Spleen (tissue), 11 donors: ENCODE measurements around the gene WNT6. TPM values are rescaled to one million over a fixed set of nuclear protein-coding genes. Genes with fewer than 3 reads are reported as not detected.

Experiments
- DNase-seq: peaks from one replicate; pipeline ENCODE4 v3.0.0-alpha.2; 2020
- H3K27ac ChIP-seq, 8 donors: fragments of 200-600 bp; sonication (generic) in 7 of 8; 1 replicate in 4 of 8; 2 replicates in 4 of 8; pipeline versions ENCODE4 v1.5.0 to v1.8.0; 2016 to 2021; ENCODE audit warnings: inconsistent platforms in 4 of 8, mild to moderate bottlenecking in 4 of 8, moderate library complexity in 1 of 8
- H3K27me3 ChIP-seq, 7 donors: fragments of 200-600 bp; sonication (generic) in 6 of 7; replicated peaks in 1 of 7; 1 replicate in 4 of 7; 2 replicates in 3 of 7; pipeline versions ENCODE4 v1.5.0 to v1.8.0; 2016 to 2021; ENCODE audit warnings: inconsistent platforms in 3 of 7, mild to moderate bottlenecking in 1 of 7
- H3K36me3 ChIP-seq, 6 donors: fragments of 200-600 bp; sonication (generic) in 5 of 6; 1 replicate in 4 of 6; 2 replicates in 2 of 6; pipeline versions ENCODE4 v1.5.0 to v1.8.0; 2016 to 2021; ENCODE audit warnings: inconsistent platforms in 2 of 6
- H3K4me1 ChIP-seq, 6 donors: fragments of 200-600 bp; sonication (generic) in 5 of 6; 1 replicate in 3 of 6; 2 replicates in 3 of 6; pipeline versions ENCODE4 v1.5.0 to v1.8.0; 2016 to 2021; ENCODE audit warnings: inconsistent platforms in 3 of 6
- H3K4me3 ChIP-seq, 8 donors: fragments of 200-600 bp; sonication (generic) in 7 of 8; 1 replicate in 4 of 8; 2 replicates in 4 of 8; pipeline versions ENCODE4 v1.5.0 to v1.8.0; 2016 to 2021; ENCODE audit warnings: inconsistent platforms in 4 of 8, mild to moderate bottlenecking in 4 of 8, moderate library complexity in 2 of 8
- H3K9me3 ChIP-seq, 8 donors: fragments of 200-600 bp; sonication (generic) in 7 of 8; 1 replicate in 4 of 8; 2 replicates in 4 of 8; pipeline versions ENCODE4 v1.5.0 to v1.8.0; 2016 to 2021; ENCODE audit warnings: inconsistent platforms in 4 of 8
- CTCF ChIP-seq, 11 experiments: fragments of 200-600 bp in 7 of 11; fragments of 450-650 bp in 4 of 11; sonication (generic) in 4 of 11; IDR thresholded peaks in 8 of 11; conservative IDR thresholded peaks in 3 of 11; 1 replicate in 7 of 11; 2 replicates in 4 of 11; pipeline versions ENCODE4 v1.4.0 to v1.8.0; 2016 to 2021; ENCODE audit warnings: antibody characterized with exemption in 11 of 11, inconsistent platforms in 4 of 11, mild to moderate bottlenecking in 1 of 11
- POLR2A ChIP-seq, 3 donors: fragments of 450-650 bp; IDR thresholded peaks; one replicate each; pipeline ENCODE4 v1.5.1; 2017; ENCODE audit warnings: antibody characterized with exemption in 3 of 3, mild to moderate bottlenecking in 1 of 3
- POLR2AphosphoS5 ChIP-seq, 3 donors: sonication (generic); formaldehyde crosslinking; IDR thresholded peaks; one replicate each; pipeline ENCODE4 v1.5.1; 2017; ENCODE audit warnings: antibody characterized with exemption in 3 of 3
- WGBS, 5 donors: extraction: QIAGEN DNeasy Blood & Tissue Kit in 3 of 5; methylation state at CpG; one replicate each; pipeline versions ENCODE4 v1.1.5 to v1.1.7; 2013 to 2018; 5-methylcytosine and 5-hydroxymethylcytosine counted together
- intact Hi-C: fragments of 100-400 bp; cut with DNase I; formaldehyde crosslinking; loops from one replicate; pipeline ENCODE4 v1.15.0; 2023; ENCODE audit warnings: low total_unique reads
- polyA plus RNA-seq, 3 donors: library from polyadenylated mRNA; stranded (reverse); fragments of 200-250 nt; gene quantifications; one replicate each; pipeline ENCODE4 v1.2.1, GENCODE V29; 2013
- total RNA-seq, 7 donors: library from RNA; depleted of rRNA in 3 of 7; stranded (reverse); fragments of >200 nt in 3 of 7; fragmentation: NEBNext Ultra II Directional in 4 of 7; extraction: Animal tissue kit (Norgen Biotek cat#: 25700) in 4 of 7; gene quantifications; one replicate each; pipeline versions ENCODE4 v1.1.0 to v1.2.1, GENCODE V29; 2016 to 2021
- donor health status: healthy with polysubstance abuse.
- donor health status: DM: no; HTN: no; CAD: no; lungs with moderate emphysema.
- donor health status: DM: no; HTN: no; CAD: no.
- donor health status: Bipolar disorder and iron deficiency.
- donor health status: healthy.
- donor health status: DM: no; HTN: no; CAD: no.
- donor health status: DM: yes; HTN: yes; CAD: no.

The WNT6 gene
- total and polyA plus RNA-seq, 10 donors = 1.1 to 10.9 (median 6.7) TPM

DNA sequence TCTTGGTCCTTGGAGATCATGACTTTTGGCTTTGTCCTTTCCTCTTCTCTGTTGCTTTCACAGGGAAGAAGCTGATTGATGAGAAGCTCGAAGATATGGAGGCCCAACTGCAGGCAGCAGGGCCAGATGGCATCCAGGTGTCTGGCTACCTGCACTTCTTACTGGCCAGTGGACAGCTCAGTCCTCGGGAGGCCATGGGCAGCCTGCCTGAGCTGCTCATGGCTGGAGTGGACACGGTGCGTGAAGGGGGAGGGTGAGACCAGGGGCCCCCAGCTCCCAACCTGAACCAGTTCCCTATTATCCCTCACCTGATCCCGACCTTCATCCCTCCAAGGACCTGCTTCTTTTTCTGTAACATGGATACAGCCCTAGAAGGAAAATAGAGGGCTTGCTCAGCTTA lies 46.7 kb upstream of the WNT6 start:
- TF ChIP-seq POLR2A (IDR thresholded peaks at IDR 0.05) (no peak), CTCF (IDR thresholded peaks at IDR 0.05 in 8 of 11, conservative IDR thresholded peaks at IDR 0.05 in 3 of 11) (no peak), POLR2AphosphoS5 (IDR thresholded peaks at IDR 0.05) (no peak)
- Histone ChIP-seq H3K36me3 (peaks cover 0 to 50% (median 4%) of the 10 kb centered on the region in 6 donors), H3K9me3 (no peaks in the 10 kb centered on the region), H3K4me1 (no peaks in the 10 kb centered on the region), H3K4me3 (no peak overlapping the region), H3K27ac (no peak overlapping the region), H3K27me3 (peaks cover 0 to 14% (median 0%) of the 10 kb centered on the region in 7 donors)
- DNase-seq = no peak
- intact Hi-C loops = no loop called here
- 80 to 95% (median 85%) methylated on average over 4 to 5 of the region's 5 CpGs for WGBS, 5 donors

DNA sequence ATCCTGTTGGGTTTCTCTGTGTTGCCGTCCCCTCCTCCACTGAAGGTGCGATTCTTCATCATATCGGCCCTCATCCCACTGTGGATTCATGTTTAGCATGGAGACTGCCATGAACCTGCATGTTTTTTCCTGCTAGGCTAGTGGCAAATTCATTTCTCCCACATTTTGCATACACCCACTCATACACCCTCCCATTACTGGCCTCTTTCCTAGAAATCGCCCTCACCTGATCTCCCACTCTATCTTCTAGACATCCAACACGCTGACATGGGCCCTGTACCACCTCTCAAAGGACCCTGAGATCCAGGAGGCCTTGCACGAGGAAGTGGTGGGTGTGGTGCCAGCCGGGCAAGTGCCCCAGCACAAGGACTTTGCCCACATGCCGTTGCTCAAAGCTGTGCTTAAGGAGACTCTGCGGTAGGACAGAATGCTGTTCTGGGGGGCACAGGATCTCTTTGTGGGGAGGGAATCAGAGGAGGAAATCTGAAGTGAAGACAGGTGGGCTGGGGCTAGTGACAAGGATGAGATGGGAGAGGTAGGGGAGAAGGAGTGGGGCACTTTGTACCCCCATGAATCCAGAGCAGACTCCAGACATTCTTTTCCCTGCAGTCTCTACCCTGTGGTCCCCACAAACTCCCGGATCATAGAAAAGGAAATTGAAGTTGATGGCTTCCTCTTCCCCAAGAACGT lies 45.7 kb upstream of the WNT6 start:
- Histone ChIP-seq H3K27me3 (peaks cover 0 to 14% (median 0%) of the 10 kb centered on the region in 7 donors), H3K36me3 (peaks cover 0 to 60% (median 4%) of the 10 kb centered on the region in 6 donors), H3K4me3 (no peak overlapping the region), H3K4me1 (no peaks in the 10 kb centered on the region), H3K27ac (no peak overlapping the region), H3K9me3 (no peaks in the 10 kb centered on the region)
- intact Hi-C loops = no loop called here
- no peak for TF ChIP-seq CTCF (IDR thresholded peaks at IDR 0.05 in 8 of 11, conservative IDR thresholded peaks at IDR 0.05 in 3 of 11)
- TF ChIP-seq POLR2A (IDR thresholded peaks at IDR 0.05) = no peak
- TF ChIP-seq POLR2AphosphoS5 (IDR thresholded peaks at IDR 0.05) = no peak
- DNase-seq = no peak
- 61 to 75% (median 67%) methylated on average over 11 of the region's 11 CpGs for WGBS, 5 donors

DNA sequence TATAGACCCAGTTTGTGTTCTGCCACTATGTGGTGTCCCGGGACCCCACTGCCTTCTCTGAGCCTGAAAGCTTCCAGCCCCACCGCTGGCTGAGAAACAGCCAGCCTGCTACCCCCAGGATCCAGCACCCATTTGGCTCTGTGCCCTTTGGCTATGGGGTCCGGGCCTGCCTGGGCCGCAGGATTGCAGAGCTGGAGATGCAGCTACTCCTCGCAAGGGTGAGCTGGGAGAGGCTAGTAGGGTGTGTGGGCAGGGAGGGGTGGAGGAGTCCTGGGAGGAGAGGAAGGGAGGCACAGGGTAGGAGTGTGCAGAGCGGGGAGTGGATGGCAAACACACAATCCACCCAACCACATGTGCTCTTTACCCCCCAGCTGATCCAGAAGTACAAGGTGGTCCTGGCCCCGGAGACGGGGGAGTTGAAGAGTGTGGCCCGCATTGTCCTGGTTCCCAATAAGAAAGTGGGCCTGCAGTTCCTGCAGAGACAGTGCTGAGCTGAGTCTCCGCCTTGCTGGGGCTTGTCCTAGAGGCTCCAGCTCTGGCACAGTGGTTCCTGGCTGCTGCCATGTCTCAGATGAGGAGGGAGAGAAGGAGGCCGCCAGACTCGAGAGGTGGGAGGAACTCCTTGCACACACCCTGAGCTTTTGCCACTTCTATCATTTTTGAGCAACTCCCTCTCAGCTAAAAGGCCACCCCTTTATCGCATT lies 44.9 kb upstream of the WNT6 start:
- peaks cover 0 to 67% (median 4%) of the 10 kb centered on the region in 6 donors for H3K36me3 ChIP-seq
- peak; percentile 73 for DNase-seq
- TF ChIP-seq CTCF (IDR thresholded peaks at IDR 0.05 in 8 of 11, conservative IDR thresholded peaks at IDR 0.05 in 3 of 11) (no peak), POLR2A (IDR thresholded peaks at IDR 0.05) (no peak), POLR2AphosphoS5 (IDR thresholded peaks at IDR 0.05) (no peak)
- no peak overlapping the region for H3K4me3 ChIP-seq
- H3K27ac ChIP-seq = no peak overlapping the region
- 91 to 94% (median 93%) methylated on average over 13 of the region's 13 CpGs for WGBS, 5 donors
- intact Hi-C loops = no loop called here
- H3K27me3 ChIP-seq = peaks cover 0 to 11% (median 0%) of the 10 kb centered on the region in 7 donors
- no peaks in the 10 kb centered on the region for H3K4me1 ChIP-seq
- no peaks in the 10 kb centered on the region for H3K9me3 ChIP-seq

- WGBS, 5 donors = 71 to 85% (median 82%) methylated on average over 5 of the region's 5 CpGs
- no peak overlapping the region for H3K4me3 ChIP-seq
- H3K27ac ChIP-seq = no peak overlapping the region
- no peak for TF ChIP-seq CTCF (IDR thresholded peaks at IDR 0.05 in 8 of 11, conservative IDR thresholded peaks at IDR 0.05 in 3 of 11)
- no peak for TF ChIP-seq POLR2A (IDR thresholded peaks at IDR 0.05)
- TF ChIP-seq POLR2AphosphoS5 (IDR thresholded peaks at IDR 0.05) = no peak
- H3K9me3 ChIP-seq = no peaks in the 10 kb centered on the region
- DNase-seq = no peak
- no peaks in the 10 kb centered on the region for H3K4me1 ChIP-seq
- peaks cover 0 to 72% (median 4%) of the 10 kb centered on the region in 6 donors for H3K36me3 ChIP-seq
- intact Hi-C loops = no loop called here
- H3K27me3 ChIP-seq = peaks cover 0 to 7% (median 0%) of the 10 kb centered on the region in 7 donors
These were observed 44.4 kb upstream of the WNT6 start for GRCh38 chr2:218815244-218815637.
